Keratinocyte (primary cell): ENCODE measurements around the gene CHD2. TPM values are rescaled to one million over a fixed set of nuclear protein-coding genes. Genes with fewer than 3 reads are reported as not detected.

Experiments used
- DNase-seq: peaks from one replicate; pipeline ENCODE4 v3.0.0-alpha.2; 2011; ENCODE audit warnings: low read depth, missing footprints, low spot score
- FAIRE-seq: peaks from 2 replicates; lab custom pipeline; 2011; peaks lifted over from hg19 to GRCh38; lab: Jason Lieb, UNC
- H2AFZ ChIP-seq: 2 replicates; pipeline ENCODE4 v1.6.0; 2012; ENCODE audit warnings: low read length, control low read depth, inconsistent platforms; ENCODE audit not compliant: control insufficient read depth
- H3K27ac ChIP-seq: 2 replicates; pipeline ENCODE4 v1.5.1; 2011; ENCODE audit warnings: low read length; ENCODE audit not compliant: control insufficient read depth, insufficient read depth
- H3K27me3 ChIP-seq: 3 replicates; pipeline ENCODE4 v1.6.0; 2011; ENCODE audit warnings: low read length; ENCODE audit not compliant: control insufficient read depth, insufficient read depth; ENCODE audit errors: extremely low read depth
- H3K36me3 ChIP-seq, 2 experiments: 2 replicates in 1 of 2; 3 replicates in 1 of 2; pipeline ENCODE4 v1.5.1; 2011; ENCODE audit warnings: low read length in 2 of 2, mild to moderate bottlenecking in 1 of 2; ENCODE audit not compliant: control insufficient read depth in 2 of 2, insufficient read depth in 2 of 2; ENCODE audit errors: extremely low read depth in 1 of 2
- H3K4me1 ChIP-seq: 3 replicates; pipeline ENCODE4 v1.5.1; 2011; ENCODE audit warnings: low read length; ENCODE audit not compliant: control insufficient read depth, insufficient read depth; ENCODE audit errors: extremely low read depth
- H3K4me2 ChIP-seq: 3 replicates; pipeline ENCODE4 v1.6.0; 2011; ENCODE audit warnings: low read depth, low read length; ENCODE audit not compliant: control insufficient read depth, insufficient read depth; ENCODE audit errors: extremely low read depth
- H3K4me3 ChIP-seq, 3 experiments: fragments of 200-600 bp in 1 of 3; sonication (generic) in 1 of 3; 2 replicates in 2 of 3; 3 replicates in 1 of 3; pipeline ENCODE4 v1.5.1; 2011 to 2016; ENCODE audit warnings: low read length in 3 of 3, mild to moderate bottlenecking in 3 of 3, control low read depth in 2 of 3, inconsistent platforms in 1 of 3, low read depth in 1 of 3, mixed read lengths in 1 of 3, mixed run types in 1 of 3, moderate library complexity in 1 of 3; ENCODE audit not compliant: control insufficient read depth in 2 of 3, insufficient read depth in 2 of 3; ENCODE audit errors: extremely low read depth in 1 of 3
- H3K79me2 ChIP-seq: 2 replicates; pipeline ENCODE4 v1.6.0; 2012; ENCODE audit warnings: low read length; ENCODE audit not compliant: control insufficient read depth, insufficient read depth
- H3K9ac ChIP-seq: 3 replicates; pipeline ENCODE4 v1.6.0; 2011; ENCODE audit warnings: low read length; ENCODE audit not compliant: control insufficient read depth, insufficient read depth; ENCODE audit errors: extremely low read depth
- H3K9me1 ChIP-seq: 3 replicates; pipeline ENCODE4 v1.6.0; 2011; ENCODE audit warnings: low read length; ENCODE audit not compliant: control insufficient read depth, insufficient read depth; ENCODE audit errors: extremely low read depth
- H3K9me3 ChIP-seq: 2 replicates; pipeline ENCODE4 v1.5.1; 2012; ENCODE audit warnings: low read depth, low read length; ENCODE audit not compliant: control insufficient read depth
- H4K20me1 ChIP-seq: 3 replicates; pipeline ENCODE4 v1.6.0; 2011; ENCODE audit warnings: low read length; ENCODE audit not compliant: control insufficient read depth, insufficient read depth; ENCODE audit errors: extremely low read depth
- EZH2 ChIP-seq: IDR thresholded peaks from one replicate; pipeline ENCODE4 v1.6.1; 2012; ENCODE audit warnings: inconsistent platforms, mild to moderate bottlenecking, low read length, moderate library complexity
- dilution Hi-C: fragments of 300-500 bp; cut with MboI; formaldehyde crosslinking; loops from one replicate; pipeline ENCODE4 v1.7.0; 2020; ENCODE audit warnings: low sequenced_read_pairs; ENCODE audit not compliant: extremely low pct_ligation_motif_present
- polyA plus RNA-seq, 5 experiments: library from polyadenylated mRNA; depleted of rRNA in 3 of 5; stranded (reverse) in 3 of 5; stranded (forward) in 1 of 5; unstranded in 1 of 5; fragments of >200 nt; gene quantifications; 1 replicate in 1 of 5; 2 replicates in 3 of 5; 3 replicates in 1 of 5; pipeline versions ENCODE4 v1.2.1 to v1.2.3, GENCODE V29; 2011 to 2012; ENCODE audit warnings: missing spikeins in 2 of 5, low read depth in 1 of 5, low replicate concordance in 1 of 5
- TF ChIP-seq, protein P1 (sequence below), 3 experiments: IDR thresholded peaks in 1 of 3; conservative IDR thresholded peaks in 1 of 3; optimal IDR thresholded peaks in 1 of 3; 2 replicates in 2 of 3; 3 replicates in 1 of 3; pipeline versions ENCODE3 to v1.5.1; 2011; ENCODE audit warnings: low read length in 3 of 3, mild to moderate bottlenecking in 3 of 3, moderate library complexity in 2 of 3, control low read depth in 1 of 3, inconsistent platforms in 1 of 3; ENCODE audit not compliant: insufficient read depth in 2 of 3; ENCODE audit errors: extremely low read depth in 1 of 3

The CHD2 gene
- polyA plus RNA-seq, 1 donor (not counting 4 experiments of a cell fraction or from before 2014, with no cell fraction given), result 62.0 TPM

DNA sequence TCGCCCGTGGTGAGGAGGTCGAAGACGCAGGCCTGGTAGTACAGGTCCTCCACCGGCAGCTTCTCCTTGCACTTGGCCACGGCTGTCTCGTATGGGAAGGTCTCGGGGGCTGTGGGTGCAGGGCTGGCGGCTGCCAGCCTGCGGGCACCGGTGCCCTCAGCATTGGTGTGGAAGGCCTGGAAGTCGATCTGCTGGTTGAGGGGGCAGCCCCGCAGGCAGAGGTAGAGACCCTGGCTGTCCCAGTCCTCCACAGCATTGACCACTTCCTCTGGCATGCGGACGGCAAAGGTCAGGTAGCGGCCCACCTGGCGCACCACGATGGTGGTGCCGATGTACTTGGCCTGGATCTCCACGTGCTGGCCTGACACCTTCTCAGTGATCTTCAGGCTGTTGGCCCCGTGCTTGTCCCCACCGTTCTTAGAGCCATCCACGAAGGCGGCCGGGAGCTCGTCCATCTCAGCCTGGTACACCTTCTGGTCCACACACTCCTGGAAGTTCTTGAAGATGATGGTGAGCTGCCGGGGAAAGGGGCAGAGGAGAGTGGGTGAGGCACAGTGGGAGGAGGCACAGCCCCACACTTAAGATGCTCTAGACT, 145.2 kb downstream of the CHD2 start:
- dilution Hi-C loops, result no loop called here
- Histone ChIP-seq H3K79me2 (no peaks in the 10 kb centered on the region), H3K4me1 (peaks cover 6% of the 10 kb centered on the region), H3K36me3 (no peaks in the 10 kb centered on the region), H2AFZ (no peak overlapping the region), H3K9ac (no peak overlapping the region), H3K4me3 (no peak overlapping the region), H3K9me3 (no peaks in the 10 kb centered on the region), H4K20me1 (no peaks in the 10 kb centered on the region), H3K4me2 (no peak overlapping the region), H3K27ac (no peak overlapping the region), H3K27me3 (peaks cover 18% of the 10 kb centered on the region), H3K9me1 (no peaks in the 10 kb centered on the region)
- TF ChIP-seq, protein P1, sequence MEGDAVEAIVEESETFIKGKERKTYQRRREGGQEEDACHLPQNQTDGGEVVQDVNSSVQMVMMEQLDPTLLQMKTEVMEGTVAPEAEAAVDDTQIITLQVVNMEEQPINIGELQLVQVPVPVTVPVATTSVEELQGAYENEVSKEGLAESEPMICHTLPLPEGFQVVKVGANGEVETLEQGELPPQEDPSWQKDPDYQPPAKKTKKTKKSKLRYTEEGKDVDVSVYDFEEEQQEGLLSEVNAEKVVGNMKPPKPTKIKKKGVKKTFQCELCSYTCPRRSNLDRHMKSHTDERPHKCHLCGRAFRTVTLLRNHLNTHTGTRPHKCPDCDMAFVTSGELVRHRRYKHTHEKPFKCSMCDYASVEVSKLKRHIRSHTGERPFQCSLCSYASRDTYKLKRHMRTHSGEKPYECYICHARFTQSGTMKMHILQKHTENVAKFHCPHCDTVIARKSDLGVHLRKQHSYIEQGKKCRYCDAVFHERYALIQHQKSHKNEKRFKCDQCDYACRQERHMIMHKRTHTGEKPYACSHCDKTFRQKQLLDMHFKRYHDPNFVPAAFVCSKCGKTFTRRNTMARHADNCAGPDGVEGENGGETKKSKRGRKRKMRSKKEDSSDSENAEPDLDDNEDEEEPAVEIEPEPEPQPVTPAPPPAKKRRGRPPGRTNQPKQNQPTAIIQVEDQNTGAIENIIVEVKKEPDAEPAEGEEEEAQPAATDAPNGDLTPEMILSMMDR (optimal IDR thresholded peaks at IDR 0.05 in 1 of 3, IDR thresholded peaks at IDR 0.05 in 1 of 3, conservative IDR thresholded peaks at IDR 0.05 in 1 of 3; ENCODE audit: extremely low read depth in 1 of 3, insufficient read depth in 2 of 3, low read length in 3 of 3), result no peak
- TF ChIP-seq EZH2, result no peak
- DNase-seq, result no peak
- FAIRE-seq, result no peak

DNA sequence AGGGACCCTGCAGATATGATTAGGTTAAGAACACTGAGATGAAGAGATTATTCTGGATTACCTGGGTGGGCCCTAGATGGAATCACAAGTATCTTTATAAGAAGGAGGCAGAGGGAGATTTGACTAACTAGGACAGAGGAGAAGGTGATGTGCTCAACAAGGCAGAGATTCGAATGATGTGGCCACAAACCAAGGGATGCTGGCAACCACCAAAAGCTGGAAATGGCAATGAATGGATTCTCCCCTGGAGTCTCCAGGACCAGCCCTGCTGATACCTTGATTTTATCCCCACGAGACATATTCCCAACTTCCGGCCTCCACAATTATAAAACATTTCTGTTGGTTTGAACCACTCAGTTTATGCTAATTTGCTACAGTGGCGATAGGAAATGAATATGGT, 146.0 kb downstream of the CHD2 start:
- DNase-seq (no peak), FAIRE-seq (no peak)
- Histone ChIP-seq H3K4me1 (peaks cover 6% of the 10 kb centered on the region), H3K27ac (no peak overlapping the region), H3K9me3 (no peaks in the 10 kb centered on the region), H3K9ac (no peak overlapping the region), H3K36me3 (no peaks in the 10 kb centered on the region), H3K79me2 (no peaks in the 10 kb centered on the region), H4K20me1 (no peaks in the 10 kb centered on the region), H2AFZ (no peak overlapping the region), H3K27me3 (peaks cover 11% of the 10 kb centered on the region), H3K4me3 (no peak overlapping the region), H3K4me2 (no peak overlapping the region), H3K9me1 (no peaks in the 10 kb centered on the region)
- dilution Hi-C loops, result no loop called here
- TF ChIP-seq EZH2, result no peak
- TF ChIP-seq, protein P1 (optimal IDR thresholded peaks at IDR 0.05 in 1 of 3, IDR thresholded peaks at IDR 0.05 in 1 of 3, conservative IDR thresholded peaks at IDR 0.05 in 1 of 3; ENCODE audit: extremely low read depth in 1 of 3, insufficient read depth in 2 of 3, low read length in 3 of 3), result no peak
